NCI-H510A (cell line): ENCODE data around the gene C20orf202.
"Not testable (repeated sequence)": the region's sequence is repeated elsewhere in the genome, so short reads cannot be mapped to it uniquely, and the experiment has no call there.

ENCODE experiments used
- DNase-seq: peaks from one replicate; lab custom pipeline; 2025; lab: John Stamatoyannopoulos, UW

The C20orf202 gene

DNA sequence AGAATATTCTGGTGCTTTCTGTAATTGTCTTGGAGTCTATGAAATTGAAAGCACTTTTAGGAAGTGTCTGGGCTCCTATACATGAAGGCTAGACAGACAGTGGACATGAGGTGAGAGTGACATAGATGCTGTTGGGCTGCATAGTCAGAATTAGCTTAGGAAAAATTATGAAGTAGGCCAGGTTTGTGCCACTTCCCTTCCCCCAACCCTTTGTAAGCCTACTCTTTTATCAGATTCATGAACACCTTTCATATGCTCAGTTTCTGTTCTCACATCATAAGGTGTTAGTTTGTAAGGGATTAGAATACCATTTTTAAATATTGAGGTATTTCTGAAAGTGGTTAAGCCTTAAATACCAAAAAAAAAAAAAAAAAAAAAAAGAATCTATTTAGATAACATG, 44.4 kb downstream of the C20orf202 start:
- no peak for DNase-seq

DNA sequence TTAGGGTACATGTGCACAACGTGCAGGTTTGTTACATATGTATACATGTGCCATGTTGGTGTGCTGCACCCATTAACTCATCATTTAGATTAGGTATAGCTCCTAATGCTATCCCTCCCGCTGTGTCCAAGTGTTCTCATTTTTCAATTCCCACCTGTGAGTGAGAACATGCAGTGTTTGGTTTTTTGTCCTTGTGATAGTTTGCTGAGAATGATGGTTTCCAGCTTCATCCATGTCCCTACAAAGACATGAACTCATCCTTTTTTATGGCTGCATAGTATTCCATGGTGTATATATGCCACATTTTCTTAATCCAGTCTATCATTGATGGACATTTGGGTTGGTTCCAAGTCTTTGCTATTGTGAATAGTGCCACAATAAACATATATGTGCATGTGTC, 47.0 kb downstream of the C20orf202 start:
- not testable (repeated sequence) for DNase-seq

DNA sequence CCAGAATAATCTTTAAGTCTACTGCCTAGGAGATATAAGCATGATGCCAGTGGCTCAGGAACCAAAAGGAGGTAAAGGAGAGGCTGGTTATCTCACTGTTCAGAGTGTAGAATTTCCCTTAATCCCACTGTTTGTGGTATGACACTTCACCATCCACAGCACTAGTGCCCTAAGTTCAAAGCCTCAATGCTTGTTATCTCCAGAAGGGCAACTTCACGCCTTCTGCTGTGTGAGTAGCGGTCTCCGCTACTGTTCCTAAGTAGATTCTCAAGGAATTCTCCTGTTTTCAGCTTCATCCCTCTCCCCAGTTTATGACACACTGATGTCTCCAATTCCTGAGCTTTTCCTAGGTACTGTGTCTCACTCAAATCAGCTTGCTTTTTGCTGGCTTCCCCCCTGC, 49.2 kb downstream of the C20orf202 start:
- no peak for DNase-seq

DNA sequence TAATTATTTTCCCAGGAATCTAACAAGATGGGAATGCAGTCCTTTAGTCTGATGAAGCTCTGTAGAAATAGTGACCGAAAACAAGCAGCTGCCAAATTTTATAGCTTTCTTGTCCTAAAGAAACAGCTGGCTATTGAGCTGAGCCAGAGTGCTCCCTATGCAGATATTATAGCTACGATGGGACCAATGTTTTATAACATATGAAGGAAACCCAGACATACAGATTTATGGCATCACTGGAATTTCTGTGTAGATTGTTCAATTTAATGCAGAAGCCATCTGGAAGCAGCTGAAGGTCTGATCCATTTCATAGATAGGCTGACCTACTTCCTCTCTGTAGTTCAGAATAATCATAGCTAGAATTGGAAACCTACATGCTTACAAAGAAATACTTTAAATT, 51.0 kb downstream of the C20orf202 start:
- no peak for DNase-seq

DNA sequence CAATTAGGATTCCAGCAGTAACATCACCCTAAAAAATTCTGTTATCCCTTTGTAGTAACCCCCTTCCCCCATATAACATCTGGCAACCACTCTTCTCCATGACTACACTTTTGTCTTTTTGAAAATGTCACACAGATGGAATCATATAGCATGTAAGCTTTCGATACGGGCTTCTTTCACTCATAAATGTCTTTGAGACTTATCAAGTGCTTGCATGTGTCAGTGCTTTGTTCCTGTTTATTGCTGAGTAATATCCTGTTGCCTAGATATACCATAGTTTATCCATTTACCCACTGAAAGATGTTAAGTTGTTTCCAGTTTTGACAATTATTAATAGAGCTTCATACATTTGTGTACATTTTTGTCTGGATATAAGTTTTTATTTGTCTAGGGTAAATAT, 52.4 kb downstream of the C20orf202 start:
- no peak for DNase-seq
